Esophagus muscularis mucosa (tissue), 4 donors: ENCODE data around the gene C15orf61.

ENCODE experiments used
- EP300 ChIP-seq: sonication (generic); formaldehyde crosslinking; IDR thresholded peaks from one replicate; pipeline ENCODE4 v1.6.1; 2017; ENCODE audit warnings: antibody characterized with exemption
- POLR2A ChIP-seq: fragments of 450-650 bp; IDR thresholded peaks from one replicate; pipeline ENCODE4 v1.6.1; 2017; ENCODE audit warnings: antibody characterized with exemption, moderate library complexity, mild to moderate bottlenecking, low read depth
- POLR2AphosphoS5 ChIP-seq, 2 donors: sonication (generic); formaldehyde crosslinking; IDR thresholded peaks; one replicate each; pipeline ENCODE4 v1.6.1; 2017; ENCODE audit warnings: antibody characterized with exemption in 2 of 2
- TF ChIP-seq, protein P1 (sequence below), 3 experiments: fragments of 200-600 bp in 2 of 3; fragments of 450-650 bp in 1 of 3; sonication (generic) in 2 of 3; IDR thresholded peaks; one replicate each; pipeline ENCODE4 v1.5.1; 2017 to 2019; ENCODE audit warnings: antibody characterized with exemption in 3 of 3, mild to moderate bottlenecking in 2 of 3, moderate library complexity in 1 of 3

DNA sequence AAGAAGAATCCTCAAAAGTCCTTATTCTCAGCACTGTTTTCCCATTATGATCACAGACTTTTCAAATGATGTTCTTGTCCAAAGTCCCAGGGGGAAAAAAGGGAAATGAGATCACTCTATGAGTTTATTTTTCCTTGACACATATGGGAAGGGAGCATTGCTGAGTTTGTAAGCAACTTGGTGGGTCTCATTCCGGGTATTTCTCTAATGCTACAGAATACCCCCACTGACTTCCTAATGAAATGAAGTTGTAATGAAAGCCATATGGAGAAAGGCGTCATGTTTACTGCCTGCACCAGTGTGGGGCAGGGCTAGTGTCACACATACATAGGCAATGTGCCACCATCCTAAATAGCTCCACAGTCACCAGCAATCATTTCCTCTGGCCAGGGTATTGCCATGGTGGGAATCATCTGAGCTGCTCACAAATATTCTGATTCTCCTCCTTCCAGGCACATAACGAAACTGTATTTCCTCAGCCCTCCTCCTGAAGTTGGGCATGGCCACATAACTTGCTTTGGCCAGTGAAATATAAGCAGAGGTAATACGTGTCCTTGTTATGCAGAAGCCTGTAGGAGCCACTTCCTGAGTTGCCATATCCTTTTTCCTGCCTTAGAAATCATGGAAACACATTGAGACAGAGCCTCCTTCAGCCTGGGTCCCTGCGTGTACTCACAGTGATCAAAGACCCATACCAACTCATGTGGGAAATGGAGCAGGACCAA lies 41.0 kb upstream of the C15orf61 start:
- TF ChIP-seq, protein P1, sequence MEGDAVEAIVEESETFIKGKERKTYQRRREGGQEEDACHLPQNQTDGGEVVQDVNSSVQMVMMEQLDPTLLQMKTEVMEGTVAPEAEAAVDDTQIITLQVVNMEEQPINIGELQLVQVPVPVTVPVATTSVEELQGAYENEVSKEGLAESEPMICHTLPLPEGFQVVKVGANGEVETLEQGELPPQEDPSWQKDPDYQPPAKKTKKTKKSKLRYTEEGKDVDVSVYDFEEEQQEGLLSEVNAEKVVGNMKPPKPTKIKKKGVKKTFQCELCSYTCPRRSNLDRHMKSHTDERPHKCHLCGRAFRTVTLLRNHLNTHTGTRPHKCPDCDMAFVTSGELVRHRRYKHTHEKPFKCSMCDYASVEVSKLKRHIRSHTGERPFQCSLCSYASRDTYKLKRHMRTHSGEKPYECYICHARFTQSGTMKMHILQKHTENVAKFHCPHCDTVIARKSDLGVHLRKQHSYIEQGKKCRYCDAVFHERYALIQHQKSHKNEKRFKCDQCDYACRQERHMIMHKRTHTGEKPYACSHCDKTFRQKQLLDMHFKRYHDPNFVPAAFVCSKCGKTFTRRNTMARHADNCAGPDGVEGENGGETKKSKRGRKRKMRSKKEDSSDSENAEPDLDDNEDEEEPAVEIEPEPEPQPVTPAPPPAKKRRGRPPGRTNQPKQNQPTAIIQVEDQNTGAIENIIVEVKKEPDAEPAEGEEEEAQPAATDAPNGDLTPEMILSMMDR (IDR thresholded peaks at IDR 0.05) = no peak
- TF ChIP-seq POLR2A (no peak), POLR2AphosphoS5 (IDR thresholded peaks at IDR 0.05) (no peak), EP300 (no peak)
